Measurements from ENCODE around the gene AFF2. TPM values are rescaled to one million over a fixed set of nuclear protein-coding genes. Genes with fewer than 3 reads are reported as not detected.

The AFF2 gene
- total RNA-seq, 5 donors from 2014 or later (not counting 1 experiment from before 2014, with no cell fraction given), result 0.95 to 4.1 (median 2.3) TPM

DNA sequence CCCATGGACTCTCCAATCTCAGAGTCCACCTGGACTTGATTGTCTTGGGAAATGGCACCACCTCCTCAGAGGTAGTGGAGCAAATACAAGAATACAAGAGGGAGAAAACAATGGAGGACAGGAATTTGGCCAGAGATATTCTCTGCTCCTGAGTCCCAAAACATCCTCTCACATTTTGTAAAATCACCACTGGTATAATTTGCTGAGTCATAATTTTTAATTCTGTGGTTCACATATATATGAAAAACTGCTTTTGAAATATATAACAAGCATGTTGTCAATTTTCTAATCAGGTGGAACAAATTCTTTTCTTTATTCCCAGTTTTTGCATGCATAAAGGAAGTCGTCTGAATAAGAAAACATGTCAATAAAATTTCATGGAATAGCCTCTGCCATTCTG, 356.1 kb downstream of the AFF2 start:
- DNase-seq (no peak), ATAC-seq (replicated peaks in 1 of 4) (no peak)
- ChIA-PET POLR2A (no interaction called here), CTCF (no interaction called here)
- H3K4me3 ChIP-seq (ENCODE audit: control insufficient read depth in 1 of 2, extremely low read depth in 1 of 2, low read length in 1 of 2), result no peak overlapping the region
- no peak overlapping the region for H3K27ac ChIP-seq (ENCODE audit: low read length)
- H3K4me1 ChIP-seq (ENCODE audit: control insufficient read depth in 1 of 2, extremely low read depth in 1 of 2, insufficient read depth in 2 of 2, low read length in 2 of 2), result no peaks in the 10 kb centered on the region
- no peaks in the 10 kb centered on the region for H3K9me3 Mint-ChIP-seq
- H3K27me3 Mint-ChIP-seq, result peaks cover 0 to 7% of the 10 kb centered on the region in 2 donors
- no peaks in the 10 kb centered on the region for H3K4me1 Mint-ChIP-seq
- H3K36me3 ChIP-seq (ENCODE audit: control insufficient read depth in 2 of 2, extremely low read depth in 1 of 2, insufficient read depth in 1 of 2, low read length in 1 of 2), result no peaks in the 10 kb centered on the region
- no peaks in the 10 kb centered on the region for H3K27me3 ChIP-seq (replicated peaks in 1 of 2; ENCODE audit: control insufficient read depth in 2 of 2, extremely low read depth in 1 of 2, insufficient read depth in 2 of 2, low read length in 1 of 2)
- no peaks in the 10 kb centered on the region for H3K36me3 Mint-ChIP-seq
- no peak overlapping the region for H3K27ac Mint-ChIP-seq
- WGBS (ENCODE audit: insufficient coverage), result no CpG with 5 or more reads among the region's 1 CpG
- H3K4me3 Mint-ChIP-seq, result no peak overlapping the region
- H3K9me3 ChIP-seq, result no peaks in the 10 kb centered on the region

GRCh38 chrX:148865277-148866210, 365.1 kb downstream of the AFF2 start:
- no peak for DNase-seq
- H3K27me3 ChIP-seq (replicated peaks in 1 of 2; ENCODE audit: control insufficient read depth in 2 of 2, extremely low read depth in 1 of 2, insufficient read depth in 2 of 2, low read length in 1 of 2), result no peaks in the 10 kb centered on the region
- H3K36me3 ChIP-seq (ENCODE audit: control insufficient read depth in 2 of 2, extremely low read depth in 1 of 2, insufficient read depth in 1 of 2, low read length in 1 of 2), result no peaks in the 10 kb centered on the region
- no peaks in the 10 kb centered on the region for H3K36me3 Mint-ChIP-seq
- H3K27ac Mint-ChIP-seq, result no peak overlapping the region
- peaks cover 0 to 14% of the 10 kb centered on the region in 2 donors for H3K27me3 Mint-ChIP-seq
- no peak overlapping the region for H3K4me3 ChIP-seq (ENCODE audit: control insufficient read depth in 1 of 2, extremely low read depth in 1 of 2, low read length in 1 of 2)
- H3K9me3 ChIP-seq, result no peaks in the 10 kb centered on the region
- H3K4me1 ChIP-seq (ENCODE audit: control insufficient read depth in 1 of 2, extremely low read depth in 1 of 2, insufficient read depth in 2 of 2, low read length in 2 of 2), result no peaks in the 10 kb centered on the region
- H3K9me3 Mint-ChIP-seq, result no peaks in the 10 kb centered on the region
- H3K4me1 Mint-ChIP-seq, result no peaks in the 10 kb centered on the region
- WGBS (ENCODE audit: insufficient coverage), result 73% methylated on average over 3 of the region's 9 CpGs
- no peak overlapping the region for H3K27ac ChIP-seq (ENCODE audit: low read length)
- ATAC-seq (replicated peaks in 1 of 4), result no peak
- POLR2A ChIA-PET, result no interaction called here
- CTCF ChIA-PET, result no interaction called here
- no peak overlapping the region for H3K4me3 Mint-ChIP-seq

- DNase-seq (no peak), ATAC-seq (replicated peaks in 1 of 4) (no peak)
- H3K4me3 Mint-ChIP-seq, result no peak overlapping the region
- Histone ChIP-seq H3K4me3 (ENCODE audit: control insufficient read depth in 1 of 2, extremely low read depth in 1 of 2, low read length in 1 of 2) (no peak overlapping the region), H3K4me1 (ENCODE audit: control insufficient read depth in 1 of 2, extremely low read depth in 1 of 2, insufficient read depth in 2 of 2, low read length in 2 of 2) (no peaks in the 10 kb centered on the region), H3K27ac (ENCODE audit: low read length) (no peak overlapping the region), H3K9me3 (no peaks in the 10 kb centered on the region), H3K27me3 (replicated peaks in 1 of 2; ENCODE audit: control insufficient read depth in 2 of 2, extremely low read depth in 1 of 2, insufficient read depth in 2 of 2, low read length in 1 of 2) (no peaks in the 10 kb centered on the region), H3K36me3 (ENCODE audit: control insufficient read depth in 2 of 2, extremely low read depth in 1 of 2, insufficient read depth in 1 of 2, low read length in 1 of 2) (no peaks in the 10 kb centered on the region)
- ChIA-PET CTCF (no interaction called here), POLR2A (no interaction called here)
- H3K9me3 Mint-ChIP-seq, result no peaks in the 10 kb centered on the region
- H3K4me1 Mint-ChIP-seq, result no peaks in the 10 kb centered on the region
- no peaks in the 10 kb centered on the region for H3K36me3 Mint-ChIP-seq
- peaks cover 0 to 13% of the 10 kb centered on the region in 2 donors for H3K27me3 Mint-ChIP-seq
- no CpG with 5 or more reads among the region's 2 CpGs for WGBS (ENCODE audit: insufficient coverage)
- H3K27ac Mint-ChIP-seq, result no peak overlapping the region
Observed at GRCh38 chrX:148867596-148867995, 367.2 kb downstream of the AFF2 start.

- H3K4me3 Mint-ChIP-seq, result no peak overlapping the region
- Histone ChIP-seq H3K9me3 (no peaks in the 10 kb centered on the region), H3K36me3 (ENCODE audit: control insufficient read depth in 2 of 2, extremely low read depth in 1 of 2, insufficient read depth in 1 of 2, low read length in 1 of 2) (no peaks in the 10 kb centered on the region), H3K27me3 (replicated peaks in 1 of 2; ENCODE audit: control insufficient read depth in 2 of 2, extremely low read depth in 1 of 2, insufficient read depth in 2 of 2, low read length in 1 of 2) (no peaks in the 10 kb centered on the region), H3K4me1 (ENCODE audit: control insufficient read depth in 1 of 2, extremely low read depth in 1 of 2, insufficient read depth in 2 of 2, low read length in 2 of 2) (no peaks in the 10 kb centered on the region), H3K27ac (ENCODE audit: low read length) (no peak overlapping the region), H3K4me3 (ENCODE audit: control insufficient read depth in 1 of 2, extremely low read depth in 1 of 2, low read length in 1 of 2) (no peak overlapping the region)
- ATAC-seq (replicated peaks in 1 of 4) (no peak), DNase-seq (no peak)
- H3K27ac Mint-ChIP-seq, result no peak overlapping the region
- peaks cover 0 to 13% of the 10 kb centered on the region in 2 donors for H3K27me3 Mint-ChIP-seq
- H3K36me3 Mint-ChIP-seq, result no peaks in the 10 kb centered on the region
- ChIA-PET POLR2A (no interaction called here), CTCF (no interaction called here)
- no peaks in the 10 kb centered on the region for H3K9me3 Mint-ChIP-seq
- no CpG with 5 or more reads among the region's 7 CpGs for WGBS (ENCODE audit: insufficient coverage)
- H3K4me1 Mint-ChIP-seq, result no peaks in the 10 kb centered on the region
Observed at GRCh38 chrX:148871422-148872160, 371.2 kb downstream of the AFF2 start.

GRCh38 chrX:148872161-148872535, 371.7 kb downstream of the AFF2 start:
- ChIA-PET POLR2A (no interaction called here), CTCF (no interaction called here)
- Histone ChIP-seq H3K36me3 (ENCODE audit: control insufficient read depth in 2 of 2, extremely low read depth in 1 of 2, insufficient read depth in 1 of 2, low read length in 1 of 2) (no peaks in the 10 kb centered on the region), H3K27me3 (replicated peaks in 1 of 2; ENCODE audit: control insufficient read depth in 2 of 2, extremely low read depth in 1 of 2, insufficient read depth in 2 of 2, low read length in 1 of 2) (no peaks in the 10 kb centered on the region), H3K4me3 (ENCODE audit: control insufficient read depth in 1 of 2, extremely low read depth in 1 of 2, low read length in 1 of 2) (no peak overlapping the region), H3K4me1 (ENCODE audit: control insufficient read depth in 1 of 2, extremely low read depth in 1 of 2, insufficient read depth in 2 of 2, low read length in 2 of 2) (no peaks in the 10 kb centered on the region), H3K27ac (ENCODE audit: low read length) (no peak overlapping the region), H3K9me3 (no peaks in the 10 kb centered on the region)
- no peak for DNase-seq
- Mint-ChIP-seq H3K4me3 (no peak overlapping the region), H3K27me3 (peaks cover 0 to 9% of the 10 kb centered on the region in 2 donors), H3K9me3 (no peaks in the 10 kb centered on the region), H3K4me1 (no peaks in the 10 kb centered on the region), H3K36me3 (no peaks in the 10 kb centered on the region), H3K27ac (no peak overlapping the region)
- WGBS (ENCODE audit: insufficient coverage), result no CpG with 5 or more reads among the region's 1 CpG
- no peak for ATAC-seq (replicated peaks in 1 of 4)

GRCh38 chrX:148872881-148873280, 372.5 kb downstream of the AFF2 start:
- ChIA-PET POLR2A (no interaction called here), CTCF (no interaction called here)
- no peaks in the 10 kb centered on the region for H3K9me3 Mint-ChIP-seq
- H3K27ac ChIP-seq (ENCODE audit: low read length), result no peak overlapping the region
- peaks cover 0 to 9% of the 10 kb centered on the region in 2 donors for H3K27me3 Mint-ChIP-seq
- DNase-seq (no peak), ATAC-seq (replicated peaks in 1 of 4) (no peak)
- H3K36me3 ChIP-seq (ENCODE audit: control insufficient read depth in 2 of 2, extremely low read depth in 1 of 2, insufficient read depth in 1 of 2, low read length in 1 of 2), result no peaks in the 10 kb centered on the region
- H3K27me3 ChIP-seq (replicated peaks in 1 of 2; ENCODE audit: control insufficient read depth in 2 of 2, extremely low read depth in 1 of 2, insufficient read depth in 2 of 2, low read length in 1 of 2), result no peaks in the 10 kb centered on the region
- no peaks in the 10 kb centered on the region for H3K9me3 ChIP-seq
- H3K4me3 Mint-ChIP-seq, result no peak overlapping the region
- no peak overlapping the region for H3K4me3 ChIP-seq (ENCODE audit: control insufficient read depth in 1 of 2, extremely low read depth in 1 of 2, low read length in 1 of 2)
- 100% methylated on average over 1 of the region's 4 CpGs for WGBS (ENCODE audit: insufficient coverage)
- no peak overlapping the region for H3K27ac Mint-ChIP-seq
- no peaks in the 10 kb centered on the region for H3K4me1 Mint-ChIP-seq
- no peaks in the 10 kb centered on the region for H3K36me3 Mint-ChIP-seq
- H3K4me1 ChIP-seq (ENCODE audit: control insufficient read depth in 1 of 2, extremely low read depth in 1 of 2, insufficient read depth in 2 of 2, low read length in 2 of 2), result no peaks in the 10 kb centered on the region

All from T-cell (primary cell).